B cell (primary cell): ENCODE measurements around the gene TEDDM1. TPM values are rescaled to one million over a fixed set of nuclear protein-coding genes. Genes with fewer than 3 reads are reported as not detected.

Experiments
- ATAC-seq: fragments of 200-7000 bp; cut with Tn5 transposase; one replicate; pipeline ENCODE4 v1.10.0; 2021; ENCODE audit warnings: low read depth, mild to moderate bottlenecking, moderate number of reproducible peaks, moderate library complexity
- CTCF ChIA-PET: fragments of 350-600 bp; sonication (Branson Sonifier 250); formaldehyde crosslinking; loops from one replicate; lab custom pipeline; 2021; ENCODE audit warnings: antibody characterized with exemption, inconsistent platforms; lab: Charles Lee
- POLR2A ChIA-PET: fragments of 350-600 bp; sonication (Branson Sonifier 250); formaldehyde crosslinking; loops from one replicate; lab custom pipeline; 2021; ENCODE audit warnings: antibody characterized with exemption; lab: Charles Lee
- DNase-seq: peaks from one replicate; pipeline ENCODE4 v3.0.0; 2013
- H2AFZ ChIP-seq: 2 replicates; pipeline ENCODE4 v1.6.1; 2012; ENCODE audit warnings: mild to moderate bottlenecking, low read depth, low read length; ENCODE audit not compliant: insufficient read depth, poor library complexity, severe bottlenecking
- H3K27ac ChIP-seq, 2 donors: 1 replicate in 1 of 2; 2 replicates in 1 of 2; pipeline ENCODE4 v1.5.1; 2012 to 2013; ENCODE audit warnings: low read length in 2 of 2, mild to moderate bottlenecking in 2 of 2, moderate library complexity in 1 of 2
- H3K27me3 ChIP-seq, 4 experiments: fragments of 200-600 bp in 1 of 4; sonication (generic) in 1 of 4; replicated peaks in 1 of 4; 1 replicate in 2 of 4; 2 replicates in 2 of 4; pipeline versions ENCODE4 v1.6.1 to v1.7.0; 2013 to 2016; ENCODE audit warnings: low read length in 3 of 4, mild to moderate bottlenecking in 2 of 4, mixed read lengths in 1 of 4, moderate library complexity in 1 of 4; ENCODE audit not compliant: insufficient read depth in 4 of 4, control insufficient read depth in 3 of 4; ENCODE audit errors: control extremely low read depth in 1 of 4
- H3K36me3 ChIP-seq, 2 experiments: replicated peaks in 1 of 2; 1 replicate in 1 of 2; 2 replicates in 1 of 2; pipeline versions ENCODE4 v1.6.1 to v1.7.1; 2013; ENCODE audit warnings: low read length in 1 of 2; ENCODE audit not compliant: insufficient read depth in 2 of 2, control insufficient read depth in 1 of 2; ENCODE audit errors: control extremely low read depth in 1 of 2, extremely low read depth in 1 of 2
- H3K4me1 ChIP-seq, 2 donors: fragments of 200-600 bp in 1 of 2; sonication (generic) in 1 of 2; 1 replicate in 1 of 2; 2 replicates in 1 of 2; pipeline versions ENCODE4 v1.5.1 to v1.6.1; 2013 to 2017; ENCODE audit warnings: low read length in 2 of 2; ENCODE audit not compliant: control insufficient read depth in 2 of 2, insufficient read depth in 2 of 2
- H3K4me2 ChIP-seq: replicated peaks from 2 replicates; pipeline ENCODE3; 2012; ENCODE audit warnings: mild to moderate bottlenecking, low read depth, low read length; ENCODE audit not compliant: poor library complexity, severe bottlenecking
- H3K4me3 ChIP-seq, 5 experiments: fragments of 200-600 bp in 1 of 5; sonication (generic) in 1 of 5; 1 replicate in 3 of 5; 2 replicates in 2 of 5; pipeline versions ENCODE4 v1.5.1 to v1.7.0; 2011 to 2016; ENCODE audit warnings: low read length in 4 of 5, mild to moderate bottlenecking in 4 of 5, low read depth in 2 of 5, control low read depth in 1 of 5, moderate library complexity in 1 of 5; ENCODE audit not compliant: insufficient read depth in 1 of 5; ENCODE audit errors: control extremely low read depth in 1 of 5, extremely low read depth in 1 of 5
- H3K79me2 ChIP-seq: fragments of 200-600 bp; sonication (generic); one replicate; pipeline ENCODE4 v1.6.0; 2016; ENCODE audit warnings: low read length; ENCODE audit not compliant: control insufficient read depth, insufficient read depth
- H3K9ac ChIP-seq: fragments of 200-600 bp; sonication (generic); 2 replicates; pipeline ENCODE4 v1.6.1; 2017; ENCODE audit warnings: mild to moderate bottlenecking, low read length, moderate library complexity
- H3K9me3 ChIP-seq, 3 donors: one replicate each; pipeline versions ENCODE4 v1.6.1 to v1.7.1; 2013; ENCODE audit warnings: low read length in 2 of 3; ENCODE audit not compliant: control insufficient read depth in 2 of 3, insufficient read depth in 1 of 3; ENCODE audit errors: control extremely low read depth in 1 of 3
- H4K20me1 ChIP-seq: 2 replicates; pipeline ENCODE4 v1.6.0; 2012; ENCODE audit warnings: mild to moderate bottlenecking, low read length; ENCODE audit not compliant: insufficient read depth, control insufficient read depth, poor library complexity, severe bottlenecking
- H3K27ac Mint-ChIP-seq: one replicate; pipeline ENCODE4 v1.8.0; 2021; ENCODE audit warnings: mixed read lengths
- H3K27me3 Mint-ChIP-seq: one replicate; pipeline ENCODE4 v1.8.0; 2021; ENCODE audit warnings: mixed read lengths
- H3K4me1 Mint-ChIP-seq: one replicate; pipeline ENCODE4 v1.8.0; 2021; ENCODE audit warnings: mixed read lengths
- H3K4me3 Mint-ChIP-seq: one replicate; pipeline ENCODE4 v1.8.0; 2021; ENCODE audit warnings: mixed read lengths
- H3K9me3 Mint-ChIP-seq: one replicate; pipeline ENCODE4 v1.8.0; 2022; ENCODE audit warnings: mixed read lengths; ENCODE audit not compliant: insufficient read depth
- EZH2 ChIP-seq: IDR thresholded peaks from 2 replicates; pipeline ENCODE4 v1.6.1; 2012; ENCODE audit warnings: borderline replicate concordance, low read depth, mild to moderate bottlenecking, moderate library complexity, low read length; ENCODE audit not compliant: insufficient read depth, poor library complexity, severe bottlenecking
- WGBS: methylation state at CpG from one replicate; pipeline ENCODE4 v1.1.5; 2013; ENCODE audit warnings: missing lambda C conversion rate; ENCODE audit not compliant: insufficient coverage; 5-methylcytosine and 5-hydroxymethylcytosine counted together
- intact Hi-C: fragments of 100-400 bp; cut with micrococcal nuclease; formaldehyde crosslinking; loops from one replicate; pipeline ENCODE4 v1.10.0; 2022
- polyA plus RNA-seq: library from polyadenylated mRNA; depleted of rRNA; stranded (reverse); fragments of >200 nt; gene quantifications from 2 replicates; pipeline ENCODE4 v1.2.3, GENCODE V29; 2012
- total RNA-seq, 2 donors: library from RNA; stranded (reverse); fragments of 120-200 nt in 1 of 2; gene quantifications; 1 replicate in 1 of 2; 2 replicates in 1 of 2; pipeline versions ENCODE4 v1.2.3 to v1.2.4, GENCODE V29; 2013 to 2022
- TF ChIP-seq, protein P1 (sequence below): fragments of 200-600 bp; IDR thresholded peaks from one replicate; pipeline ENCODE4 v1.8.0; 2022; ENCODE audit warnings: antibody characterized with exemption, mild to moderate bottlenecking

TEDDM1 gene
- total and polyA plus RNA-seq, 2 donors (not counting 1 experiment from before 2014, with no cell fraction given): not detected

DNA sequence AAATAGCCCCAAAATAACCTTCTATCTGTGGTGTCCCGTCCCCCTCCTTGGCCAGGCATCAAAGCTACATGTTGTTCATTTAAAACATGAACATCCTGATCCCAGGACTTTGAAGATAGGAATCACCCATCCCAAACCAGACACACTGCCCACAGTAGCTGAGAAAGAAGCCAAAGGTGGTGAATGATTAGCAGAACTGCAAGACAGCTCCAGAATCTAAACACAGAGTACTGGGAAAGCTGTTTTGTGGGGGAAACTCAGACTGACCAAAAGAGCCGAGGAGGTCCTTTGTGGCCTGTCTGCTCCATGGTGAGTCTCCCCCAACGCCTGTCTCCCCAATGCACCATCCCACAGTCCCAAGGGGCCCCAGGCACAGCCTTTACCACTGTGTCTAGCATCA lies 7.3 kb upstream of the TEDDM1 start:
- ChIA-PET POLR2A (no interaction called here), CTCF (interaction anchor here (1.2 to 2.7 kb wide), 2 partner anchors 11 to 265 kb away, joined by 3 to 14 read pairs; no protein-coding TSS in a partner anchor)
- Histone ChIP-seq H3K27ac (no peak overlapping the region), H3K4me2 (no peak overlapping the region), H2AFZ (no peak overlapping the region), H3K4me3 (no peak overlapping the region), H4K20me1 (no peaks in the 10 kb centered on the region), H3K4me1 (no peaks in the 10 kb centered on the region), H3K9ac (no peak overlapping the region), H3K36me3 (no peaks in the 10 kb centered on the region), H3K9me3 (peaks cover 0 to 2% (median 0%) of the 10 kb centered on the region in 3 donors), H3K79me2 (no peaks in the 10 kb centered on the region), H3K27me3 (peaks cover 0 to 8% (median 2%) of the 10 kb centered on the region in 4 experiments)
- Mint-ChIP-seq H3K27ac (no peak overlapping the region), H3K4me1 (no peaks in the 10 kb centered on the region), H3K27me3 (peaks cover 35% of the 10 kb centered on the region), H3K9me3 (peaks cover 4% of the 10 kb centered on the region), H3K4me3 (no peak overlapping the region)
- no peak for ATAC-seq
- TF ChIP-seq, protein P1, sequence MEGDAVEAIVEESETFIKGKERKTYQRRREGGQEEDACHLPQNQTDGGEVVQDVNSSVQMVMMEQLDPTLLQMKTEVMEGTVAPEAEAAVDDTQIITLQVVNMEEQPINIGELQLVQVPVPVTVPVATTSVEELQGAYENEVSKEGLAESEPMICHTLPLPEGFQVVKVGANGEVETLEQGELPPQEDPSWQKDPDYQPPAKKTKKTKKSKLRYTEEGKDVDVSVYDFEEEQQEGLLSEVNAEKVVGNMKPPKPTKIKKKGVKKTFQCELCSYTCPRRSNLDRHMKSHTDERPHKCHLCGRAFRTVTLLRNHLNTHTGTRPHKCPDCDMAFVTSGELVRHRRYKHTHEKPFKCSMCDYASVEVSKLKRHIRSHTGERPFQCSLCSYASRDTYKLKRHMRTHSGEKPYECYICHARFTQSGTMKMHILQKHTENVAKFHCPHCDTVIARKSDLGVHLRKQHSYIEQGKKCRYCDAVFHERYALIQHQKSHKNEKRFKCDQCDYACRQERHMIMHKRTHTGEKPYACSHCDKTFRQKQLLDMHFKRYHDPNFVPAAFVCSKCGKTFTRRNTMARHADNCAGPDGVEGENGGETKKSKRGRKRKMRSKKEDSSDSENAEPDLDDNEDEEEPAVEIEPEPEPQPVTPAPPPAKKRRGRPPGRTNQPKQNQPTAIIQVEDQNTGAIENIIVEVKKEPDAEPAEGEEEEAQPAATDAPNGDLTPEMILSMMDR: no peak
- no peak for TF ChIP-seq EZH2
- no peak for DNase-seq
- 100% methylated on average over 1 of the region's 3 CpGs for WGBS
- intact Hi-C loops: no loop called here

DNA sequence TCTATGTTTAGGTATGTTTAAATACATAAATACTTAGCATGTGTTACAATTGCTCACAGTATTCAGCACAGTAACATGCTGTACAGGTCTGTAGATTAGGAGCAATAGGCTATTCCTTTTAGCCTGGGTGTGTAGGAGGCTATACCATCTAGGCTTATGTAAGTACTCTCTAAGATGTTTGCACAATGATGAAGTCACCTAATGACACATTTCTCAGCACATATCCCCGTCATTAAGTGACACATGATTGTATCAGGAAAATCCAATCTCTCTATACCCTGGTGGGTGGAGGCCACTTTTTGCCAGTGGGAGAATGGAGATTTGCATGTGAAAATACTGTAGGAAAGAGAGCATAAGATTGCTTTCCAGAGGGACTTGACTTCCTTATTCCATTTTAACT lies 5.5 kb upstream of the TEDDM1 start:
- CTCF ChIA-PET: interaction anchor here (2.7 kb wide), 1 partner anchor 10 kb away, joined by 14 read pairs; no protein-coding TSS in a partner anchor
- intact Hi-C loops: no loop called here
- Histone ChIP-seq H3K4me2 (no peak overlapping the region), H3K27me3 (peaks cover 0 to 8% (median 2%) of the 10 kb centered on the region in 4 experiments), H3K36me3 (no peaks in the 10 kb centered on the region), H3K27ac (no peak overlapping the region), H3K79me2 (no peaks in the 10 kb centered on the region), H2AFZ (no peak overlapping the region), H3K9me3 (peaks cover 0 to 2% (median 0%) of the 10 kb centered on the region in 3 donors), H3K4me1 (no peaks in the 10 kb centered on the region), H3K9ac (no peak overlapping the region), H3K4me3 (no peak overlapping the region), H4K20me1 (no peaks in the 10 kb centered on the region)
- whole genome bisulfite sequencing: no CpG with 5 or more reads among the region's 1 CpG
- DNase-seq: no peak
- Mint-ChIP-seq H3K9me3 (peaks cover 4% of the 10 kb centered on the region), H3K27ac (no peak overlapping the region), H3K27me3 (peaks cover 35% of the 10 kb centered on the region), H3K4me3 (no peak overlapping the region), H3K4me1 (no peaks in the 10 kb centered on the region)
- ATAC-seq: no peak
- TF ChIP-seq, protein P1: no peak
- no peak for TF ChIP-seq EZH2
- POLR2A ChIA-PET: no interaction called here
